ENCODE results near the gene CDK9.

Gene CDK9

DNA sequence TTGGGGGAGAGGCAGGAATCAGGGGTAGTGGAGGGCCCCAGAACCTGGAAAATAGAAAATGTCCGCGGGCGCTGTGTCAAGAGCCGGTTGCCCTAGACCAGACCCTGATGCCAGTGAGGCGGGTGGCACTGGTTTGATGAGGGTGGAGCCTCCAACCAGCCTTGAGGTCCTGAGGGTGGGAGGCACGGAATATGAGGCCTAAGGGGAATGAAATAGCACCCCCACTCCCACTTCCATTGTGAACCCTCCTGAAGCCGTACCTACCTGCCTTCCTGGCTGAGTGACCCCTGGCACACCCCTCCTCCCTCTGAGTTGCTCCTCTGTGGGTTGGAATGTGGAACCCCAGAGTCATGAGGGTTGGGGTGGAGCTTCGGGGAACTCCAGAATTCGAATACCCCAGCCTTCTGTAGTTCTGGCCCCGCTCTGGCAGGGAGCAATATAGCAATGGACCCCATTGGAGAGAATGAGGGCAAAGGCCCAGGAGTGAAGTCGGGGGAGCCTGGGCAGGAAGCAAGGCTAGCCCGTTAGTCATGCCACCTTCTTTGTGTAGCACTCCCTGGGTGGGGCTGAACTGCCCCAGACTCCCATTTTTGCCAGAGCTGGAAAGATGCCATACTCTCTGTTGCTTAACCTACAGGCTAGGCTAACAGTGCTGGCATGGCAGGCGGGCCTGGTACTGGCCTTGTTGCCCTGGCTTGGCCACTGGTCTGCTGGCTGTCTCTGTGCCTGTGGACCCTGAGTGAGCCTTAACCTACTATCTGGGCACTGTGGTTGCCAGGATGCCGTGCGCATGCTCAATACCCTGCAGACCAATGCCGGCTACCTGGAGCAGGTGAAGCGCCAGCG lies 17.9 kb downstream of the CDK9 start:
- peak; percentile 40 for DNase-seq (ENCODE audit: low spot score)

DNA sequence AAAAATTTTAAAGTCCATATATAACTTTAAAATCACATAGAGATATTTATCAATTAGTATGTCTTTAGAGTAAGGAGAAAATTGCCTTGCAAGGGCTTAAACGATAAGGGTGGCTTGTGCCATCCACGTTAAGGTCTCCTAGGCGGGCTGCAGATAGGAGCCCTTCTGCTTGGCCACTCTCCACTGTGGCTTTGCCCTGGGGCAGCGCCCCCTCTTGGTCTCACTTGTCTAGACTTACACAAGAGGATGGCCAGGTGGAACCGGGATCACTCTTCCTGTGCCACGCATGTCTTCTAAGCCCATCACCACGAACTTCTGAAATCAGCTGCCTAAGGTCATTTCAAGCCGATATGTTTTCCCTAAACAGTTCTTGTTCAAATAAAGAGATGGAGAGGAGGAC lies 19.8 kb downstream of the CDK9 start:
- peak; percentile 58 for DNase-seq (ENCODE audit: low spot score)

DNA sequence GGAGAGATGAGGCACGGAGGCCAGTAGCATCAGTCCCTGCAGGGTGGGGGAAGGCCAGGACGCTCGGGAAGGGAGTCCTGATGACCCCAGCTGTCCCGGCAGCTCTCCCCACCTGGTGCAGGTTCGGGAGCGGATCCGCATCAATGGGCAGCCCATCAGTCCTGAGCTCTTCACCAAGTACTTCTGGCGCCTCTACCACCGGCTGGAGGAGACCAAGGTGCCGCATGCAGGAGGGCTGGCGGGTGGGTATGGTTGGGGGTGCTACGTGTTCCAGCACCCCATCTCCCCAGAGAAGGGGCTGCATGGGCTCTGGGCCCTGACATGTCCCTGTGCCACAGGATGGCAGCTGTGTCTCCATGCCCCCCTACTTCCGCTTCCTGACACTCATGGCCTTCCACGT lies 21.0 kb downstream of the CDK9 start:
- no peak for DNase-seq (ENCODE audit: low spot score)

DNA sequence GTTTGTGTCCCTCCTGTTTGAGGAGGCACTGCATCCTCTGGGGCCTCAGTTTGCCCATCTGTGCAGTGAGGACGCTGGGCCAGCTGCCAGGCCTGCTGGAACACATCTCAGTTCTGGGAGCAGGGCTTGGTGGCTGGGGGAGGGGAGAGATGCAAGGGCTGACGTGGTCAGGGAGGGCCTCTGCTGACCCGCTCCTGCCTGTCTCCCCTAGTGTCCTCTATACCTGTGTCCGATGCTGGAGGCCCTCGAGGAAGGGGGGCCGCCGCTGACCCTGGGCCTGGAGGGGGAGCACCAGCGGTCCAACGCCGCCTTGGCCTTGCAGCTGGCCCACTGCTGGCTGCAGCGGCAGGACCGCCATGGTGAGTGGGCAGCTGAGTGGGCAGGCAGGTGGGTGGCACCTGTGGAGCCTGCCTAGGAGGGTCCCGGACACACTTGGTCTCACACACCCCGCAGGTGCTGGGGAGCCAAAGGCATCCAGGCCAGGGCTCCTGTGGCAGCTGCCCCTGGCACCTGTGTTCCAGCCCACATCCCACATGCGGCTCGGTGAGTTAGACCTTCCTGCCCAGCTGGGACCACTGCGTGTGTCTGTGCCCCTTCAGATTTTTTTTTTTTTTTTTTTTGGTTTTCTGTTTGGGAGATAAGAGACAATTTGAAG lies 22.6 kb downstream of the CDK9 start:
- peak; percentile 17 for DNase-seq (ENCODE audit: low spot score)

DNA sequence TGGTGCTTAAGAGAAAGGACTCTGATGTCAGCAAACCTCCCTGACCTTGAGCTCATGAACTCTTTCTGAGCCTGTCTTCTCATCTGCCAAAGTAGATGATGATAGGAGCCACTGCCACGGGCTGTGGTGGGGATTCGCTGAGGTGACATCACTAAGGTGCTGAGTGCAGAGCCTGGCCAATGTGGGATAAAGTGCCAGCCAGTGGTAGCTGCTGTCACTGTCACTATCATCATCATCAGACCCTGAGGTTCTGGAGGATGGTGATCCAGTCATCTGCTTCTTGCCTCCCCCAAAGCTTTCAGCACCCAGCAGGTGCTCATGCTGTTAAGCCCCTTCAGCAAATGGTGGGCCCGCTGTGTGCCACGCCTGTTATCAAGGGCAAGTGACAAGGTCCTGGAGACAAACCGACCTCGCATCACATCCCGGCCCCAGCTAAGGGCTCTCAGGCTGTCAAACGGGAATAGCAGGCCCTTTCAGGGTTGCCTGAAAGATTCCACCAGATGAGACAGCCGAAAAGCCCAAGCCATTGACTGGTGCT lies 23.2 kb downstream of the CDK9 start:
- no peak for DNase-seq (ENCODE audit: low spot score)

DNA sequence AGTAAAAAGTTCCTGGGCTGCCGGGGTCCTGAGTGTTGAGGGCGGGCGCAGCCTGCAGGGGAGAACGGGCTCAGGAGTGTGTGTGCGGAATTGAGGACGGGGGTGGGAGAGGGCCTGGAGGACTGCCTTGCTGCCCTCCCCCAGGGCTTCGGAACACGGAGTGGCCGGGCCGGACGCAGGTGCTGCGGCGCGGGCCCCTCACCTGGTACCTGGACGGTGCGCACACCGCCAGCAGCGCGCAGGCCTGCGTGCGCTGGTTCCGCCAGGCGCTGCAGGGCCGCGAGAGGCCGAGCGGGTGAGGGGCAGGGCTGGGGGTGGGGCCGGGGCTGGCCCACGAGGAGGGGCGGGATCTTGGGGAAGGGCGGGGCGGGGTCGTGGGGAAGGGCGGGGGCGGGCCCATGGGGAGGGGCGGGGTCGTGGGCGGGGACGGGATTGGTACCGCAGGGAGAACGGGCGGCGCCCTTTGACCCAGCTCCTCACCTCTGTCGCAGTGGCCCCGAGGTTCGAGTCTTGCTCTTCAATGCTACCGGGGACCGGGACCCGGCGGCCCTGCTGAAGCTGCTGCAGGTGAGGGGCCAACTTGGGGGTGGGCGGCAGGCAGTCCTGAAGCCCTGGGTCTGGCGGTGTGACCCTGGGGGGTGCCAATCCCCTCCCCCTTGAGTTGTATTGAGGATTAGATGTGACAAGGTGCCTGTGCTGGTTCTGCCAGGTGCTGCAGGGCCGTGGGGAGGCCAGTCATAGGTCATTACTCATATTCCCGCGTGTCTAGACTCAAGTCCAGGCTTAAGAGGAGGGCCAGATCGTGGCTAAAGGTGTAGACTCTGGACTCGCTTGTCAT lies 23.9 kb downstream of the CDK9 start:
- DNase-seq (ENCODE audit: low spot score): no peak

DNA sequence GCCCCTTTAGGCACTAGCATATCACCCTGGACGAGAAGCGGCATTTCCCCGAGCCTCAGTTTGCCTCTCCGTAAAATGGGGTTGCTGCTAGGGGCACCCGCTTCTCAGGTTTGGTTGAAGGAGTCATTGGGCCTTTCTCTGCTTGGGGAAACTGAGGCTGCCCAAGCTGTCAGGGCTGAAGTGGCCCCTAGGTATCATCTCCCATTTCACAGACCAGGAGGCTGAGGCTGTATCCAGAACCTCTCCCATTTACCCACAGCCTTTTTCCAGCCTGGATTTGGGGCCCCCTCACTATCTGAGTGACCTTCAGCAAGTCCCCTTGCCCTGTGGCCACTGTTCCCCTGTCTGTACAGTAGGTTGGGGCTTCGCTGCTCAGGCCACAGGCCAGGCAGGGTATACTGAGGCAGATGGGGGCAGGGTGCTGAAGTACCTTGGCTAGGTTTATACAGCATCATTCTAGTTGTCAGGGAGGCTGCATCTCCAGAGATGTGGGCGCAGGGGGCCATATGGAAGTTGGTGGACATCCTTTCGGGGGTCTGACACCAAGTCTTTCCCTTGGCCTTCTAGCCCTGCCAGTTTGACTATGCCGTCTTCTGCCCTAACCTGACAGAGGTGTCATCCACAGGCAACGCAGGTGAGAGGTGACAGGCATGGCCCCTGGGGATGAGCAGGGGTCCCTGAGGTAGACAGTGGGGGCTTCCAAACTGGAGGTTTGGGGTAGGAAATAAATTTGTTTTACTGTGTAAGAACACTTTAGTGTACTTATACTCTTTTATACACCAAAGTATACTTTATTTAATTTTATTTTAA lies 24.7 kb downstream of the CDK9 start:
- no peak for DNase-seq (ENCODE audit: low spot score)

DNA sequence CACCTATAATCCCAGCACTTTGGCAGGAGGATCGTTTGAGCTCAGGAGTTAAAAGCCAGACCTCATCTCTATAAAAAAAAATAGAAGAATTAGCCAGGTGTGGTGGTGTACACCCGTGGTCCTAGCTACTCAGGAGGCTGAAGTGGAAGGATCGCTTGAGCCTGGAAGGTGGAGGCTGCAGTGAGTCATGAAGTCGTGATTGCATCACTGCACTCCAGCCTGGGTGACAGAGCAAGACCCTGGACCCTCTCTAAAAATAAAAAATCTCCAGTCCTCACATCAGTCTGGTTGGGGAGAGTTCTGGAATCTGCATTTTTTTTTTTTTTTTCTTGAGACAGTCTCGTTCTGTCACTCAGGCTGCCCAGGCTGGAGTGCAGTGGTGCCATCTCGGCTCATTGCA lies 26.2 kb downstream of the CDK9 start:
- DNase-seq (ENCODE audit: low spot score): no peak

DNA sequence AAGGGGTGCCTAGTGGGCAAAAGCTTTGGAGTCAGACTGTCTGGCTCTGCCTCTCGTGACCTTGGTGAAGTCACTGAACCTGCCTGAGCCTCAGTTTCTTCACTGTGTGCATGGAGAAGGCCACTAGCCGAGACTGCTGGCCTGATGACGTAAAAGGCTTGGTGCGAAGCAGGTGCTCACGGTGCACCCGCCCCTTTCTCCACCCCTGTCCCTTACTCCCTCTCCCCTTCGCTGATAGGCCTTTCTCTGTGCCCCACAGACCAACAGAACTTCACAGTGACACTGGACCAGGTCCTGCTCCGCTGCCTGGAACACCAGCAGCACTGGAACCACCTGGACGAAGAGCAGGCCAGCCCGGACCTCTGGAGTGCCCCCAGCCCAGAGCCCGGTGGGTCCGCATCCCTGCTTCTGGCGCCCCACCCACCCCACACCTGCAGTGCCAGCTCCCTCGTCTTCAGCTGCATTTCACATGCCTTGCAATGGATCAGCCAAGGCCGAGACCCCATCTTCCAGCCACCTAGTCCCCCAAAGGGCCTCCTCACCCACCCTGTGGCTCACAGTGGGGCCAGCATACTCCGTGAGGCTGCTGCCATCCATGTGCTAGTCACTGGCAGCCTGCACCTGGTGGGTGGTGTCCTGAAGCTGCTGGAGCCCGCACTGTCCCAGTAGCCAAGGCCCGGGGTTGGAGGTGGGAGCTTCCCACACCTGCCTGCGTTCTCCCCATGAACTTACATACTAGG lies 27.3 kb downstream of the CDK9 start:
- DNase-seq (ENCODE audit: low spot score): no peak

DNA sequence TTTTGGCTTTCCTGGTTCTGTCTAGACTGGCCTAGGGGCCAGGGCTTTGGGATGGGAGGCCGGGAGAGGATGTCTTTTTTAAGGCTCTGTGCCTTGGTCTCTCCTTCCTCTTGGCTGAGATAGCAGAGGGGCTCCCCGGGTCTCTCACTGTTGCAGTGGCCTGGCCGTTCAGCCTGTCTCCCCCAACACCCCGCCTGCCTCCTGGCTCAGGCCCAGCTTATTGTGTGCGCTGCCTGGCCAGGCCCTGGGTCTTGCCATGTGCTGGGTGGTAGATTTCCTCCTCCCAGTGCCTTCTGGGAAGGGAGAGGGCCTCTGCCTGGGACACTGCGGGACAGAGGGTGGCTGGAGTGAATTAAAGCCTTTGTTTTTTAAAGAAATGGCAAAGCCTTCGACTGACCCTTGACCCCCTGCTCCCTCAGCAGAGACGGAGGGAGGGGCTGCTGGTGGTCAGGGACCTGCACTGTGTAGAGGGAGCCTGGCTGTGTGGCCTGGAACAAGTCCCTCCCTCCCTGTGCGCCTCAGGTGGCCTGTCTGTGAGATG lies 27.9 kb downstream of the CDK9 start:
- DNase-seq (ENCODE audit: low spot score): no peak

DNA sequence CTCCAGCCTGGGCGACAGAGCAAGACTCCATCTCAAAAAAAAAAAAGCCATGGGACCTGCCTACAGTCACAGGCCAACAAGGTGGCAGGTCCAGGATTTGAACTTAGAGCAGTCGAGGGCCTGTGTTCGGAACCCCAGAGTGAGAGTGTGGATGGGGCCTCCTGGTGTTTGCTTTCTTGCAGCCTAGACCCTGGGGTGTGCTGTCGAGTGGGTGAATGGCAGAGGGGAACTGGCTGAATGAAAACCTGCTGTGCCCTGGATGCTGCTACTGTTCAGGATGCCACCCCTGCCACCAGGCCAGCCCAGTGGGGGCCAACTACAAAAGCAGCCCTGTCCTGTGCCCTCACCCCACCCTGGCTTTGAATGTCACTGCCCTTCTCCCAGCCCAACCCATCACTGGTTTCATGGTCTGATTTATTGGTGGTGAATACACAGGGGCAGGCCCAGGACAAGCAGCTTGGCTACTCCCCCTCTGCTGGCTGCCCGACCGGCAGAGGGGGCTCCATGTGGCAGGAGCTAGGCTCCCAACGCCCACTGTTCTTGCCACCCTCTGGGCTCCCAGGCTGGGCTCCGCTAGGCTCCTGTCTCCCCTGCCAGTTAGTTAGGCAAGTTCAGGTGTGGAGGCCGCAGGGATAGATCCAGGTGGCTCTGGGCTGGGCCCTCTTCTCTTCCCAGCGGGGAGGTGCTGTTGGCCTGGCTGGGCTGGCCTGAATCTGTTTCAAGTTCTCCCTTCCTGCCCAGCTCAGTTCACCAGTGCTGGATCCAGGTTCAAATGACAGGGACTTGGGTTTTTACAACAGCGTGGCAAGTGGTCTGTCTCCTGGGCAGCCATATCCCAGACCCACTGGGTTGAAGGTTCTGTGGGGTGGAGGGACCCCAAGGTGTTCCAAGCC lies 29.0 kb downstream of the CDK9 start:
- DNase-seq (ENCODE audit: low spot score): no peak

DNA sequence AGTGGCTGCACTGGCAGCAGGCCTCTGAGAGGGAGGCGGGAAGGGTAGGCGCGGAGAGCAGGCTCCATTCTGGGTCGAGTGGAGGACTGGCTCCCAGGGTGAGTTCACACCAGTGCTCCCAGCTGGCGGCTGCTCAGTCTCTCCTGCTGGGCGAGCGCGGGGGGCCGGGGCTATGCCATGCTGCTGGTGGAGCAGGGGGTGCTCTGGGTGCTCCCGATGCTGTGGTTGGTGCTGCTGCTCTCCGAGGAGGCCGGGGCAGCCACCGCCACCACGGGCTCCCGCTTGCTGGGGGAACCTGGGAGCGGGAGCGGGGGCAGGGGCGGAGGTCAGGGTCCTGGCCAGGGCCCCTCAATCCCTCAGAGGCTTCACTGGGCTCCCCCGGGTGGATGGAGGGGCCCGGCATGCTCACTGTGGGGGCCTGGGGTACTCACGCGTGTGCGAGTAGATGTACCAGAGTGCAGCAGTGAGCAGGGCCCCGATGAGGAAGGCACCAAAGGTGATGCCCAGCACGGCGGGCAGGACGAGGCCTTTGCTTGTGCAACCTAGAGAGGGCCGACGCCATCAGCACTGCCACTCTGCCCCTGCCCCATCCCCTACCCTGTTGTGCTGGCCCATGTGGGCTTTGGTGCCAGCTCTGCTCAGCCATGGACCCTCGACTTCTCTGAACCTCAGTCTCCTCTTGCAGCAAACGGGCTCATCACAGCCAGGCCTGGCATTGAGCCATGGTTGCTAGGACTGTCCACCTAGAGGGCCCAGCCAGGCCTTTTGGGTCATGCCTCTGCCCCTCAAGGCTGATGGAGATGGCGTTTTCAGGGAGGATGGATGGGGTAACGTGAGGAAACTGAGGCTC lies 29.9 kb downstream of the CDK9 start:
- no peak for DNase-seq (ENCODE audit: low spot score)

DNA sequence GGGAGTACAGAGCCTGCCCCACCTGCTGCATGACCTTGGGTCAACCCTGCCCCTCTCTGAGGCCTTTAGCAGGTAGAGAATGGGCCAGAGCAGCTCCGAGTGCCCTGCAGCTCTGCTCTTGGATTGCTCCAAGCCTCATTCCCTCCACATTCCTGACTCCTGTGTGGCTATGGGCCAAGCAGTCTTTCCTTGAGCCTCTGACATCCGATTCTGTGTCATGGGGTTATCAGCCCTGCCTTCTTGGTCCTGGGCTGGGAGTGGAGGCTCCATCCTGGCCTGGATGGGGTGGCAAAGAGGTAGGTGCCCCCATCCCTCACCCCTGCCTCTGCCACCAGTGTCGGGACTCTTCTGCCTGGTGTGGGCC lies 30.5 kb downstream of the CDK9 start:
- DNase-seq (ENCODE audit: low spot score): no peak

DNA sequence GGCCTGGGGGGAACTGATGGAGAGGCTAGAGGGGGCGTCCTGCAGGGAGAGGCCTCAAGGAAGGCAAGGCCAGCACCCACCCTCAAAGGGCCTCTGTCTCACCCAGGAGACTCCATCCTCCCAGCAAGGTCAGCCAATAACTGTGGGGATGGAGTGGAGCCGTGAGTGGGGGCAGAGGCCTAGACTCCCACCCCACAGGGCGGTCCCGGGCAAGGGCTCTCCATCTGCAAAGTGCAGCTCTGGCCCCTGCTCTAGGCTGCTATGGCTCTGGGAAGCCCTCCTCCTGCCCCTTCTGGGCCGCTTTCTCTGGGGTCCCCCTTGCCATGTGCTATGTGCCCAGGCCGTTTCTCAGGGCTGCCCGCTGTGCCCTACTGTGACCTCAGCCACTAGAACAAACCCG lies 30.9 kb downstream of the CDK9 start:
- no peak for DNase-seq (ENCODE audit: low spot score)

DNA sequence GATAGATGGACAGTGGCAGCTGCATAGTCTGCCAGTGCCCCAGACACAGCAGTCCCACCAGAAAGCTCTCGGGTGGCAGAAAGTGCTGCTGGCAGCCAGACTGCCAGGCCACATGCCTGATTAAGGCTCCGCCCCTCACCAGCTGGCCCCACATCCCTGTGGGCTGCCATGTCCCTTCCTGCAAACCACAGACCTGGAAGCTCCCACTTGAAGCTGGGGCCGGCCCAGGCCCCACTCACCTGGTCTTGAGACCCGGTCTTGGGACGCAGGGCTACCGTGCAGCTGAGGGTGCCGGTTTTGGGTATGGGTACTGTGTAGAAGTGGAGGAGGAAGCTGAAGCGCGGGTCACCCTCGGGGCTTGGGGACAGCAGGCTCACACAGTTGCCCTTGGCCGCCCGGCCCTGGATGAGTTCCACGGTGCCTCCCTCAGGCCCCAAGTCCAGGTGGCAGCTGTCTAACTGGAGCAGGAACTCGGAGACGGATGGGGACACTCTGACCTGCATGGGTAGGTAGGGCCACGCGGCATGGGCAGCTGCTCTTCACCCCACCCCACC lies 32.1 kb downstream of the CDK9 start:
- DNase-seq (ENCODE audit: low spot score): peak; percentile 65

DNA sequence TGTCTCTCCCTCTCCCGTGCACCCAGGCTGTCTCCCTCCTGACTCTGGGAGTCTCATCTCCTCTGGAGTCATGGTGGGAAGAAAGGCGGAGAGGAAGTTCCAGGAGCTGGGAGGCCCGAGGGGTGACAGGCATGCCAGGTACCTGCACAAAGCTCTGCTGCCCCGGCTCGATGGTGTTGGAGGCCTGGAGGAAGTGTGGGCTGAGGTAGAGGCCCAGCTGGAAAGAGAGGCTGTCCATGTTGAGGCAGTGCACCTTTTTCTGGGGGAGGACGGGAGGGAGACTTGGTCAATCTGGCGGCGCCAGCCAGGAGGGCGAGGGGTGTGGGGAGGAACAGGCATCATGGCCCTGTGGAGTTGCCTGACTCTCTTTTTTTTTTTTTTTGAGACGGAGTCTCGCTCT lies 32.7 kb downstream of the CDK9 start:
- DNase-seq (ENCODE audit: low spot score): no peak

DNA sequence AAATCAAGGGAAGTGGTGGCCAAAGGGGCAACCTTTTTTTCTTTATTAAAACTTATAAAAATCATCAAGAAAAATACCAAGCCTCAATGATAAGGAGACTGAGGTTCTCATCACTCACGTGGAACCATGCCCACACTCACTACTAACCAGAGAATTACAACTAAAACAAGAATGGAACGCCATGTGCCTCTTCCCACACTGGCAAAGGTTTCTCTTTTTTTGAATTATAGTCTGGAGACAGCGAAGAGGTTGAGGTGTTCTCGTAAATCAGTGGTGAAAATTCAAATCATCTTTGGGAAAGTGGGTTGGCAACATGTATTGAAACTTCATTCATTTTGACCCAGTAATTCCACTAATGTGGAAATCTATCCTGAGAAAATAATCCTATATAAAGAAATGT lies 36.3 kb downstream of the CDK9 start:
- DNase-seq (ENCODE audit: low spot score): no peak

DNA sequence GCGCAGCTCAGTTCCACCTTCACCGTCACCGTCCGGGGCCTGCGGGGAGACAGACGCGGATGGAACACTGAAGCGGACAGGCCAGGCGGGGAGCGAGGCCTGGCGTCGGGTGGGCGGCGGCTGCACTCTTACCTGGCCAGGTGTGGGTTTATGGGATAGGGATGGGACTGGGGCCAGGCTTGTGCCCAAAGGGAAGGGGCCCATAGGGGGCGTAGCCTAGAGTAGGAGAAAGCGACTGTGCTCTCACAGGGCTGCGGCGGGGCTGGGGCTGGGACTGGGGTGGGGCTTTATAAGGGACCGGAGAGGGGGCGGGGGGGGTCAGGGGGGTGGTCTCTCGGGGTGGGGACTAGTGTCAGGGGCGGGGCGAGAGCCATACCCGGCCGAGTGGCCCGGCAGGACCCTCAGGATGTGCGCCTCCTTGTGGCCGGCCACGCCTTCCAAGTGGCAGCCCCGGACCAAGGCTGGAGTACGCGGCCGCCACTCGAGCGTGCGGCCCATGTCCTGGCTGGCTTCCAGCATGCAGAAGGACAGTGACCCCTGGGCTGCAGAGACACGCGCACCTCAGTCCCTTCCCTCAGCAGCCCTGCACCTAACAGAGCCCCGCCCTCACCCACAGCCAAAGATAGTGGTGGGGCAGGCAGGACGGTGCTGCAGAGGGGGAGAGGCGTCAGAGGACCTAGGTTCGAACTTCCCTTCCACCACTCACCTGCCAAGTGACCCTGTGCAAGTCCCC lies 39.7 kb downstream of the CDK9 start:
- DNase-seq (ENCODE audit: low spot score): peak; percentile 81

Measured in D341Med (cell line).